ENCODE data around the gene SYT12.

SYT12 gene

DNA sequence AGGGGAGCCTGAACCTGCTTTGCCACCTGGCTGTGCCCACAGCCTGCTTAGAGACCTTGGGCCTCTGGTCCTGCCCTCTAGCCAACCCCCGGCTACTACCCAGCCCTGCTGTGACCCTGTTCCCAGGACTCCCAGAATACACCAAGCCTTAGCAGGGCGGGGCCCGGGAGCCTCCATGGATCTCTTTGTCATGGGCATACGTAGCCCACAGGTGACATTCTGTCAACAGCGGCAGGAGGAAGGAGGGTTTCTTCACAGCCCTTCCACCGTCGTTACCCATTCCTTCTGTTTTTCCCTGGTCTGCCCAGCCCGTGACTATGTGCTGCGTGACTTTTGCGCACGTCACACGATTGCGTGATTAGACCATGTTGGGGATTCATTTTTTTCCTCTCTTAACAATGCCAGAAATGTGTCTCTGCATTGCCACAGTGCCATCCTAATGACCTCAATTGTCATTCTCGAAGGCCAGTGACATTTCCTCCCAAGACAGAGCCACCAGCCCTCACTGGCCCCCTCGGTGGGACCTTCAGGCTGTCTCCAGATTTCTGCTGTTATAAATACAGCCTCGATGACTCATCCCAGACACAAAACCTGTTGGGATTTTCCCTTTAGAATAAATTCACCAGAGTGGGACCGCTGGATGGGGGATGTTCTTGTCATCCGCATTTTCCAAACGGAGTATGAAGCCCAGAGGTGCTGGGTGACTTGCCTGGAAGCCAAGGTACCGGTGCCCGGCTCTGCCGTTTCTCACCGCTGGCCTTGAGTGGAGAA is 9.0 kb downstream of the SYT12 start:
- DNase-seq: no peak

DNA sequence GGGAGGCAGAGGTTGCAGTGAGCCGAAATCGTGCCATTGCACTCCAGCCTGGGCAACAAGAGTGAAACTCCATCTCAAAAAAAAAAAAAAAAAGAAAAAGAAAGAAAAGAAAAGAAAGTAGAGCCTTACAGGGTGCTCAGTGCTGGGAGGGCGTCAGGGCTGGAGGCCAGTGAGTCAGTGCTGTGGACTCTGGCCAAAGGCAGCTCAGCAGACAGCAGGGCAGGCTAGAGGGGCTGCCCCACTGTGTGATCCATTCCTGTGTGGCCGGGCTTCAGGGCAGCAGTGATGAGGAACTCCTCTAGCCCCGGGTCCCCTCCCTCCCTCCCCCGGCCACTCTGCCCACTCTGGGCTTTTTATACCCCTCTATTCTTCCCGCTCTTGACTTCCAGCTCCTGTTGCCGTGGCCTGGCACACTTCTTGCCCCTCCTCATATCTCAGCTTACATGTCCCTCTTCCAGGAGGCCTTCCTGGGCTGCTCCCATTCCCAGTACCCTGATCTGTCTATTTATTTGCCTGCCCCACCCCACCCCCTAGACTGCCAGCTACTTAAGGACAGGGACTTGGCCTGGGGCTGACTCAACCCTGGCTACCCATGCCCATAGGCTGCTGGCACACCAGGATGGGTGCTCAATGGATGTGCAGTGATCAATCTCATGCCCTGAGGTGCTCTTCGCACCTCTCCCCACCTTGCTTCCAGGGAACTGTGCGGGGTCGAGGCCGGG is 10.1 kb downstream of the SYT12 start:
- no peak for DNase-seq

DNA sequence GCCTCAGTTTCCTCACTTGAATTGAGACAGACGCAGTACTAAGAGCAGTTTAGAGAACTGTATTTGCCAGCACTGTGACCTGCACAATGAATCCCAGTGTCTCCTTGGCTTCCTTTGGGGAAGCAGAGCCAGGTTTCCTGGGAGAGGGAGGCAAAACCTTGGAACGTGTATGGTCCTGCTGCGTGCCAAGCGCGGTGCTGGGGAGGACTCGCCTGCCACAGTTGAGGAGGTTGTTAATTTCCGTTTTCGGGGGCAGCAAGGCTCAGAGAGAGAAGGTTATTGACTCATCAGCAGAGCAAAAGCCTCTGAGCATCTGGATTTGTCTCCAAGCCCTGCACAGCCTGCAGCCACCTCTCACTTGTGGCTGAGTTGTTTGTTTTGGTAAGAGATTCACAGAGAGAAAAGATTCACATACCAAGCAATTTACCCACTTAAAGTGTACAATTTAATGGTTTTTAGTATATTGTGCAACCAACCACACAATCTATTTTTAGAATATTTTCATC is 10.8 kb downstream of the SYT12 start:
- DNase-seq: no peak

DNA sequence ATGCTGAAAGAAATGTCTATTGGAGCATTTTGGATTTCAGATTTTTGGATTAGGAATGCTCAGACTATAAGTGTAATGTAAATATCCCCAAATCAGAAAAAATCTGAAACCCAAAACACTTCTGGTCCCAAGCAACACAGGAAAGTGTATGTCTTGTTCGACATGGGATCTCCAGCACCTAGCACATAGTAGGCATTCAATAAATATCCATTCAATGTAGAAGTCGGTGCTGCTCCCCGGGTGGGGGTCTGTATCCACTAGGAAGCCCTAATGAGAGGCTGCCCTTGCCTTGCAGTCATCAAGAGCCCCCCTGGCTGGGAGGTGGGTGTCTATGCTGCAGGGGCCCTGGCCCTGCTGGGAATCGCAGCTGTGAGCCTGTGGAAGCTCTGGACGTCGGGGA is 11.4 kb downstream of the SYT12 start:
- DNase-seq: no peak

DNA sequence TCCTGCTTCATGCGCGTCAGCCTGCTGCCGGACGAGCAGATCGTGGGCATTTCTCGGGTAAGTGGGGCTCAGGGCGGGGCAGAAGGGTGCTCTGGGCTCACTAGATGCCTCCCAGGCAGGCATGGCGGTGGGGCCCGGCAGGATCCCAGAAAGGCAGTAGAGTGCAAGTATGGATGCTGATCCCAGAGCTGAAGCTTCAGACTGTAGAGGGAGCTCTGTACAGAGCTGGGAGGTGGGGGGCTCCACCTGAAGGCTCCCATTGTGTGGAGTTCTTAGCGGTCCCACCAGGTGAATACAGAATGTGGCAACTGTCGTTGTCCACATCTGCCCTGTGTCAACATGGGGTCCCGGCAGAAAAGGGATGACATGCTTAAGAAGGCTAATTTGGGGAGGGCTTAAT is 17.2 kb downstream of the SYT12 start:
- DNase-seq: no peak

DNA sequence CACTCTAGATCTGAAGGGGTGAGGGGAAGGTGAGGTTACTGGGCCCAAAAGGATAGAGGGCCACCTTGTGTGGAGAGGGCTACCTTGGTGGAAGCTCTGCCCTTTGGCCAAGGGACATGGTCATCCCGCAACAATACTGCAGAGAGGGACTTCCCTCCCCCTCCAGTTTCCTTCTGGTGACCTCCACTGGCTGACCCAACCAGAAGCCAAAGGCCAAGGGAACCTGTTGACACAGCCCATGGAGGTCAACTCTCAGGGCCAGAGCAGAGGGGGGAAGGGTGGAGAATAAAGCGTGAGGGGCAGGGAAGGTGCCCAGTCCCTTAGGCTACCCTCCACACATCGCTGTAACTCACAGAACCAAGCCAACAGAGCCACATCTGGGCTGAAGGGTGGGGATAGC is 18.7 kb downstream of the SYT12 start:
- no peak for DNase-seq

DNA sequence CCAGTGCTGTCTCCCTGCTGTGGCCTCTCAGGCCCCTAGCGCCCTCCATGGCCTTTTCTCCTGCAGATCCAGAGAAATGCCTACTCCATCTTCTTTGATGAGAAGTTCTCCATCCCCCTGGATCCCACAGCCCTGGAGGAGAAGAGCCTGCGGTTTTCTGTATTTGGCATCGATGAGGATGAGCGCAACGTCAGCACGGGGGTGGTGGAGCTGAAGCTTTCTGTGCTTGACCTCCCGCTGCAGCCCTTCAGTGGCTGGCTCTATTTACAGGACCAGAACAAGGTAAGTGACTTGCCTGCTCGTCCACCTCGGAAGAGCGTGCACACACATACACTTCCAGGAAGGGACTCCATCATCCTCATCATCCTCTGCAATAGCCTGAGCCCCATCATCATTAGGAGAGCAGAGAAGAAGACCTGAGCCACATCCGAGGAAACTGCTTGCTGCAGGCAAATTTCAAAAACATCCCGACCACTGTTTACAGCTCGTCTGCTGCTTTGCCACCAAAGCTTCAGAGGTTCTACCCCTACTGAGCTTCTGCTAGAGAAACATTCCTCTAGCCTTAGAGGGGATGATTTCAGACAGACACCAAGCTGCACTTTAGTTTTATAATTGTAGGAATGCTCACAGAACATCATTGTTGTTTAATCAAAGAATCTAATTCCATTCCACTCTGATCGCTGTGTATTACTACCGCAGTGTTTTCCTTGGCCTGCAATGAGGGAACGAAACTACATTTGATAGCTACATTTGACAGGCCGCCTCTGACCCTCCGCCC is 20.8 kb downstream of the SYT12 start:
- no peak for DNase-seq

DNA sequence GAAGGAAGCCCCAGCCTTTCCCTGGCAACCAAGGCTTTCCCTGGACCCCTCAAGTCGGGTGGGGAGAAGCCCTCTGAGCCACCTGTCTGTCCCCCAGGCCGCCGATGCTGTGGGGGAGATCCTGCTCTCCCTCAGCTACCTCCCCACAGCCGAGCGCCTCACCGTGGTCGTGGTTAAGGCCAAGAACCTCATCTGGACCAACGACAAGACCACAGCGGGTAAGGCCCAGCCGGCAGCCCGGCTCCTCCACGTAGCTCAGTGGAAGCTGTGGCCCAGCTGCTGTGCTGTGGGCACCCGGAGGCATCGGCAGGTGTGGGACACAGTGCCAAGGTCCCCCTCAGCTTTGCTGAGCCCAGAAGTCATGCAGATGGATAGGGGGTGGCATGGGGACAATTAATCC is 21.6 kb downstream of the SYT12 start:
- DNase-seq: no peak

DNA sequence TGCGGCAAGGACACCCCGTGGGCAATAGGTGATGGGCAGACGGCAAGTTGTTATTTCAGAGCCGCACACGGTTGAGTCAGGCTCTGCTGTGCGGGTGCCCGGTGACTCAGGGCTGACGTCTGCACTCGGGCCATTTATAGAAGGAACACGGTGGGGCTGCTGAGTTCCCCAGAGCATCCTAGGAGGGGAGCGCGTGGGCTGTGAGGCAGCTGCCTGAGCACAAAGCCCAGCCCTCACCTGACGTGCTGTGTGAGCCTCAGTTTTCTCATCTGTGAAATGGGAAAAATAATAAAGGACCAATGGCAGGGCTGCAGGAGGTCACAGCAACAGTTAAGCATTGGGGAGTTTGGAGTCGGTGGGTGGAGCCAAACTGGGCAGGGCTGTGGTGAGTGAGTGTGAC is 22.4 kb downstream of the SYT12 start:
- DNase-seq: no peak

DNA sequence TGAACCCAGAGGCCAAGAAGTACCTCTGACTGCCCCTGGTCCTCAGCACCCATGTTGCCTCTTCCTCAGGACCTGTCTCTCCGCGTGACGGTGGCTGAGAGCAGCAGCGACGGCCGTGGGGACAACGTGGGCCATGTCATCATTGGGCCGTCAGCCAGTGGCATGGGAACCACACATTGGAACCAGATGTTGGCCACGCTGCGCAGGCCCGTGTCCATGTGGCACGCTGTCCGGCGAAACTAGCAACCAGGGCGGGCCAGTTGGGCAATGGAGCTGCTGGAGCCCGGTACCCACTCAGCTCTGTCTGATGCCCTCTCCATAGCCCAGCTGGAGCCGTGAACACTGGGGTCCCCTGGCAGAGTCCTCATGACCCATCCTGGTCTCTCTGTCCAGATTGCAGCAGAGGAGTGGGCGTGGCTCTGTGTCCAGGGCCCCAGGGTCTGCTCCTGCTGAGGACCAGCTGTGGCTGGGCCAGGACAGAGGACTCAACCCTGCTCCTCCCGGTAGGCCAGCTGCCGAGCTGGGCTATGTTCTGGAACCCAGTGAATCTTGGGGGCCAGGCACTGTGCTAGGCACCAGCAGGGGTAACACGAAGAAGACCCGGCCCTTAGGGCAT is 25.7 kb downstream of the SYT12 start:
- no peak for DNase-seq

DNA sequence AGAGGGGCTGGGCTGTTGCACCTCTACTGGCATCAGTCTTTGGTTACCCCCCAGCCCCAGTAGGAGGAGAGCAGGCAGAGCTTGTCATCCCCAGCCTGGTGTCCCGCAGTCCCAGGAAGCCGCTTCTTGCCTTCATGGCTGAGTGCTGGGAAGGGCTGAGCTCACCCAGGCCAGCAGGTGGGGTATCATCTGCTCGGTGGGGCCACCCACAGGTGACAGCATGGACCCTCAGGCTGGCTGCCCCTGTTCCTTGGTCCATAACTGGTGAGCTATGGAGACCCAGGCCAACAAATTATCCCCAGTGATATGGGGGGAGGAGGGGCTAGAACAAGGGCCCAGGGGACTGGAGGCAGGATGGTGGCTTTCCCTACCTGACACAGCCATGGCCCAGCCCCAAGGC is 27.2 kb downstream of the SYT12 start:
- DNase-seq: no peak

DNA sequence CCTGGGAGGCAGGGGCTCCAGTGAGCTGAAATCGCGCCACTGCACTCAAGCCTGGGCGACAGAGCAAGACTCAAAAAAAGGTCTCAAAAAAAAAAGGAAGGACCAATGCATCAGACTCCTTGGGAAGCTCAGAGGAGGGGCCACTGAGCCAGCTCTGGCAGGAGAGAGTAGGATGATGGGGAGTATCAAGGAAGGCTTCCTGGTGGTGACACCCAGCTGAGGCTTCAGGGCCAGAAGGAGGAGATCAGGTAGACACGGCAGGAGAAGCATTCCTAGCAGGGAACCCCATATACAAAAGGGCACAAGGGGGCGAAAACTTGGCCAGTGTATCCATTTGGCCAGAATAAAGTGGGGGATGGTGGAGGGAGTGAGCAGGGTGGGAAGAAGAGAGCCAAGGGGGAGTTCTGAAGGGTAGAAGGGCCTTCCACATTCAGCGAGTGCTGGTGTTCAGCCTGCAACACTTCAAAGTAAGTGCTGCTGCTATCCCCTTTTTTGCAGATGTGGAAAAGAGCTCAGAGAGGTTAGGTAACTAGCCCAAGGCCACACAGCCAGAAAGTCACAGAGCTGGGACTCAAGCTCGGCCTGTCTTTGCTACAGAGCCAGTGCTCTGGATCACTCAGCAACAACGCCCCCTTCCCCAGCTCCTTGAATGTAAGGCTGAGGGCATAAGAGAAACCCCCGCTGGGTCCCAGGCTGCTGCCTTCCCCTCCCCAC is 28.4 kb downstream of the SYT12 start:
- DNase-seq: no peak

DNA sequence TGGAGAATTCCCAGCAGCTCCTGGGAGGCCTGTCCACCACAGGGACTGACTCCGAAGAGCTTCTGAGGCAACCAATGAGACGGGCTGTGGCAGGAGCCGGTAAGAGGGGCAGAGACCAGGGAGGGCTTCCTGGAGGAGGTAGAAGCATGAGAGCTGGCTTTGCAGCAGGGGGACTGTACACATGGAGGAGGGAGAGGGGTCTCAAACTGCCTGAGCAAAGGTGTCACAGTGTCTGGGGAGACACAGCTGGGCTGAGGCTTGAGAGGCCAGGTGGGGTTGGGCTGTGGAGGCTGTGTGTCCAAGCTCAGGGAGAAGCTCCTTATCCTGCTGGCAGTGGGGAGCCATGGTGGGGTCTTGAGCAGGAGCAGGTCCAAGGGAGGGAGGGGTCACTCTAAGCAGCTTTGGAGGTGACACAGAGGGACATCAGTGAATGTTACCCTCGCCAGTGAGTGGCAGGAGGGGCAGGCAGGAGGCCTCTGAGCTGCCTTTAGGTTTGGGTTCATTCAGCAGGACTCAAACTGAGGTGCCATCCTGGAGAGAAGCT is 29.1 kb downstream of the SYT12 start:
- no peak for DNase-seq

DNA sequence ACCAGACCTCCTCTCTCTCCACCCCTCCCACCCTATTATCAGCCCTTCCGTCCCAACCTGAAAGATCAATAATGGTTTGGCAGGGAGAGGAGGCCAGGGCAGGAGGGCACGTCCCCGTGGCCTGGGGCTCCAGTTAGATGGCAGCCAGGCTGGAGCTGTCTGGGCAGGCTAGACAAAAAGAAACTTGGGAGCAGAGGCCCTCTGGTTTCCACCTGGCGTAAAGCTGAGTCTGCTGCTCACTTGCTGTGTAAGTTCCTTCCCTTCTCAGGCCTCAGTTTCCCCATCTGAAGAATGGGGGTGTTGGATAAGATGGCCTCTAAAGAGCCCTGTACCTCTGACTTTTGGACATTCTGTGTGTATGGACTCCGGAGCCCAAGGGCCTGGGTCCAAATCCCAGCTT is 30.0 kb downstream of the SYT12 start:
- no peak for DNase-seq

DNA sequence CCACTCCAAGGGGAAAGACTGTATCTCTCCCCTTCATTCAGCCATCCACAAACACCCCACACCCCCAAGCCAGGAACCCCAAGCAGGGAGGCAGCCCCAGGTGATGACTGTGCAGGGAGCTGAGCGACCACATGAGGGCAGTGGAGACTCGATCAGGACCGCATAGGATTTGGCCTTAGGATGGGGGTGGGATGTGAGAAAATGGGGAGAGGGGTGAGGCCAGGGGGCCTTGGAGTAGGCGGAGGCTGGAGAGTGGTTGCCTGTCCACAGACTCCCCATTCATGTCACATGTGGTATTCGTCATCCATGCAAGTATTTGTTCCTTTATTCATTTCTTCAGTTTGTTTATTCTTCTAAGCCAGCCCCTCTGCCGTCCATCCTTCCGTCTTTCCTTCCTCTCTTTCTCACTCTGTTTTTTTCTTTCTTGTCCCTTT is 31.0 kb downstream of the SYT12 start:
- peak in 1 of 2 experiments; percentile 3 for DNase-seq

DNA sequence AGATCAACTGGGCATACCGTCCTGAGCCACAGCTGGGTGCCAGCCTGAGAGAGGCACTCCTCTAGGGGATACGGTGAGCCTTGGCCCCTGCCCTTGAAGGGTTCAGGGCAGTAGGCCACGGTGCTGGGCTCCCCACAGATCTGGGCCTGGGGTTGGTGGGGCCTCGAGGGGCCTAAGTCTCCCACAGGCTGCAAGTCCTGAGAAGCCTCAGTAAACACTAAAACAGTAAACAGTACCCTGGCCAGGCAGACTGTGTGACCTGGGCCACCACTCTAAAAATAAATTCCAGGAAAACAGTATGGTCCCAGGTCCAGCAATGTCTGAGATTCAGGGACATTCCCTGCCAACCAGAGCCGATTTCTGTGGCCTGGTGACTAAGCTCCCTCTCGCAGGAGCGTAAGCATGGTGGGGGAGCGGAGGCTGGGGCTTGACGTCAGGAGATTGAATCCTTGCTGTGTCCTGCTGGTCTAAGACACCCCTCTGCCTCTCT is 31.5 kb downstream of the SYT12 start:
- DNase-seq: no peak

DNA sequence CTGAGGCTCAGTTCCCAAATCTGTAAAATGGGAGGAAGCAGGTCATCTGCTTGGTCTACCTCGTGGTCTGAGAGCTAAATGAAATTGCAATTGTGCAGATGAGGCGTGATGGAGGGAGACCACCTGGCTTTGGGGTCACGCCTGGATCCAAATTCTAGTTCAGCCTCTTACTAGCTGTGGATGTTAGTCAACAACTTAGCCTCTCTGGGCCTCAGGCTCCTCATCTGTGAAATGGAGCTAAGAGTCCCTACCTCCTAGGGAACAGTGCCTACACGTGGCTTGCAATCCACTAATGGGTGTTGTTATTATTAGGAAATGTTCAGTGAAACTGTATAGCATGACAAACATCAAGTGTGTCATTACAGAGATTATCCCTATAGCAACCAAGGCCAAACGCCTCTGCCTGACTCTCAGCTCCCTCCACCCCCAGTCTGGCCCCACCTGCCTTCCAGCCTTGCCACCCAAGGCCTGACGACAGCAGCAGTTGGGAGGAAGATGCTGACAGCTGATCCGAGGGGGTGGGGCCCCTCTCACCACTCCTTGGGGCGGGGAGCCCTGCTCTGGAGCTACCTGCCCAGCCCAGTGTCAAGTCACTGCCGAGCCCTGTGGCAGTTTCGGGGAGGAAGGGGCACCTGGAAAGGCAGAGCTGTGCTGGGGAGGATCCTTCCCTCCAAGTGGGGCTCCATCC is 32.0 kb downstream of the SYT12 start:
- no peak for DNase-seq

DNA sequence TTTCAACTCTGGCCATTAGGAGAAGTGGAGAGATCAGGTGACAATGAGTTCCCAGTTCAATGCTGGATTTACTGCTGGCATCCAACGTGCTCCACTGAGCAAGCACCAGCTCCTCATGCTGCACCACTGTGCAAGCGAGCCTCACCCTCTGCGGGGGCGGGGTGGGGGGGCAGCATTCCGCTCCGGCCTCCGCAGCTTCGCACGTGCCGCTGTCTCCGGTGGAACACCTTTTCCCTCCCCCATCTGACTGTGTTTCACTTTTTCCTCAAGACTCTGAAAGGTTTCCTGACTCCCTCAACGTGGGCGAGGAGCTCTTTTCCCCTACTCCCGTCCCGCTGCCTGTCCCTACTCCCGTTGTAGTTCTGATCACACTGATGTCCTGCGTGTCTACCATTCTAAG is 32.9 kb downstream of the SYT12 start:
- DNase-seq: no peak

DNA sequence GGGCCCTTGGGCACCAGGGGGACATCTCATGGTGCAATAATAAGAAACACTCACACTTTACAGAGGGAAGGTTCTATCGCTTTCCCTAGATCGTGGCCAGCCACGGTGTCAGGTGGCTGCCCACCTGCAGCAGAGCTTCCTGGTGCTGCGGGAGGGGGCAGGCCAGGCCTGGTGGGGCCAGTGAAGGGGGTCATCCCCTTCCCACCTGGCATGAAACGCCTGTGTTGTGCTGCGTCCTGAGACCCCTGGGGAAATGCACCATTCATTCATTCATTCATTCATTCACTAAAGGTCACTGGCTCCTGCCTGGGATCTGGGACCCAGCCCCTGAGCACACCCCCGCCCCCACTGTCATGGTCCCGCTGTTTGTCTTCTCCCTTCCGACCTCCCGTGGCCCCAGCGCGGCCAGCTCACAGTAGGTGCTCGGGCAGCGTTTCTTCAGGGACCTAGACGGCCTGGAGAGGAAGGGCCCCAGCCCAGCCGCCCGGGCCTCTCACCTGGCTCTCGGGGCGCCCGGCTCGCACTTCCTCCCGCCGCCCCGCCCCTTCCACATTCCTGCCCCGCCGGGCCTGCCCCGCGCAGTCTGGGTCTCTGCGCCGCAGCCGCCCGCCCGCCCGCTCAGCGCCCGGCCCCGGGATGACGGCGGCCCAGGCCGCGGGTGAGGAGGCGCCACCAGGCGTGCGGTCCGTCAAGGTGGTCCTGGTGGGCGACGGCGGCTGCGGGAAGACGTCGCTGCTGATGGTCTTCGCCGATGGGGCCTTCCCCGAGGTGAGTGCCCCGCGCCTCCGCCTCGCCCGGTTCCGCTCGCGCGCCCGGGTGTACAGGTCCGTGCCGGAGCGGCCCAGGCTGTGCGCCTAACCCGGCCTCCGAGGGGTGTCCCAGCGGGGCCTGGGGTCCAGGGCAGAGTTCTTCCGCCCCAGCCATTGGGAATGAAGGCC is 33.6 kb downstream of the SYT12 start, which contains the start of gene RHOD:
RHOD (plus strand) TSS at position 581 of the 938 bp plus-strand sequence; CDS start at position 637, 56 bp downstream.
- DNase-seq: no peak

DNA sequence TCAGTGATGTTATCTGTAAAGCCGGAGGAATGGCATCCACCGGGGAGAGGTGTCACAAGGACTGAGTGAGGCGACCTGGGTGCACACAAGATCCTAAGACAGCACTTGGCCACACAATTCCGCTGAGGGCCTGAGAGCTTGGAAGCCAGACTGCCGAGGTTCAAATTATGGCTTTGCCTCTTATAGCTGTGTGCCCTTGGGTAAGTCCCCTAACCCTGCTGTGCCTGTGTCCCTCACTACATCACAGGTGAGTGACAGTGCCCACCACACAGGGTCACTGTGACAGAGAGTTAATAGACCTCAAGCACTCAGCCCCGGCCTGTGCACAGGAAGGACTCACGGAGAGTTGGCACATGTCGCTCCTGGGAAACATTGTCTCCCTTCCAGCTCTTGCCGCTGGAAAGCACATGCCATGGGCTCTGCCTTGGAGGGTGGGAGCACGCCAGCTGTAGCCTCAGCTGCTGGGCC is 34.3 kb downstream of the SYT12 start:
- no peak for DNase-seq

All from NCI-H187 (cell line).